HCT116 (cell line): Measurements from ENCODE around the gene DYNLT4. TPM values are rescaled to one million over a fixed set of nuclear protein-coding genes. Genes with fewer than 3 reads are reported as not detected.

Experiments used
- ATAC-seq: fragments of 200-7000 bp; cut with Tn5 transposase; 2 replicates; pipeline ENCODE4 v1.9.1; 2020; ENCODE audit warnings: mild to moderate bottlenecking, moderate library complexity
- BruUV-seq: library from RNA; stranded (reverse); fragments of 400-500 nt; replicated peaks from 2 replicates; lab custom pipeline; 2021; lab: Mats Ljungman, UMichigan
- CTCF ChIA-PET: fragments of 300-600 bp; sonication (Branson Sonifier 250); formaldehyde crosslinking; loops from one replicate; lab custom pipeline; 2021; ENCODE audit warnings: antibody characterized with exemption; lab: Charles Lee
- POLR2A ChIA-PET: fragments of 300-600, 350-600 bp; sonication (Branson Sonifier 250); formaldehyde crosslinking; loops from one replicate; lab custom pipeline; 2021; ENCODE audit warnings: antibody characterized with exemption; lab: Charles Lee
- RAD21 ChIA-PET, 2 experiments: fragments of 300-600 bp; sonication (Branson Sonifier 250); formaldehyde crosslinking; loops; one replicate each; lab custom pipeline; 2023; ENCODE audit warnings: low total read pairs in 2 of 2; ENCODE audit not compliant: uncharacterized antibody in 2 of 2, unreplicated experiment in 2 of 2, low non-redundant PET in 1 of 2; lab: Charles Lee
- DNase-seq: peaks from one replicate; pipeline ENCODE4 v3.0.0-alpha.2; 2010; ENCODE audit warnings: low read depth, low spot score
- H2AFZ ChIP-seq: fragments of 200-600 bp; shearing (Covaris generic), sonication (generic); 2 replicates; pipeline ENCODE4 v1.6.1; 2017; ENCODE audit warnings: low read depth, mixed run types, mixed read lengths, antibody characterized with exemption, low read length; ENCODE audit not compliant: poor library complexity, severe bottlenecking
- H3K27ac ChIP-seq: 2 replicates; pipeline ENCODE4 v1.5.1; 2012; ENCODE audit warnings: low read depth, low read length
- H3K27me3 ChIP-seq: fragments of 200-600 bp; sonication (generic); 2 replicates; pipeline ENCODE4 v1.6.1; 2016; ENCODE audit warnings: mixed run types, low read length, mixed read lengths; ENCODE audit not compliant: insufficient read depth
- H3K36me3 ChIP-seq, 2 experiments: fragments of 200-500 bp in 1 of 2; fragments of 200-600 bp in 1 of 2; sonication (Bioruptor generic) in 1 of 2; sonication (generic) in 1 of 2; 2 replicates each; pipeline versions ENCODE4 v1.5.1 to v1.6.1; 2014 to 2016; ENCODE audit warnings: low read length in 2 of 2, inconsistent platforms in 1 of 2, mixed read lengths in 1 of 2, mixed run types in 1 of 2; ENCODE audit not compliant: insufficient read depth in 2 of 2, control insufficient read depth in 1 of 2
- H3K4me1 ChIP-seq, 2 experiments: fragments of 200-600 bp in 1 of 2; sonication (generic) in 1 of 2; 2 replicates each; pipeline versions ENCODE4 v1.5.1 to v1.6.1; 2012 to 2017; ENCODE audit warnings: low read length in 2 of 2, inconsistent platforms in 1 of 2, mild to moderate bottlenecking in 1 of 2, mixed read lengths in 1 of 2, mixed run types in 1 of 2, moderate library complexity in 1 of 2; ENCODE audit not compliant: insufficient read depth in 2 of 2, control insufficient read depth in 1 of 2
- H3K4me2 ChIP-seq: fragments of 200-600 bp; sonication (generic); 2 replicates; pipeline ENCODE4 v1.6.1; 2017; ENCODE audit warnings: mixed run types, low read length, mixed read lengths
- H3K4me3 ChIP-seq, 2 experiments: fragments of 200-600 bp in 1 of 2; sonication (generic) in 1 of 2; replicated peaks in 1 of 2; 2 replicates each; pipeline ENCODE4 v1.5.1; 2011 to 2016; ENCODE audit warnings: low read length in 2 of 2, control low read depth in 1 of 2, low read depth in 1 of 2, mild to moderate bottlenecking in 1 of 2, mixed read lengths in 1 of 2, mixed run types in 1 of 2
- H3K79me2 ChIP-seq: fragments of 200-600 bp; sonication (generic); 2 replicates; pipeline ENCODE4 v1.6.1; 2017; ENCODE audit warnings: mild to moderate bottlenecking, mixed run types, low read length, moderate library complexity, mixed read lengths; ENCODE audit not compliant: insufficient read depth
- H3K9ac ChIP-seq: fragments of 200-600 bp; sonication (generic); 2 replicates; pipeline ENCODE4 v1.6.1; 2016; ENCODE audit warnings: low read length, mixed read lengths
- H3K9me2 ChIP-seq: fragments of 200-600 bp; sonication (generic), shearing (Covaris generic); 2 replicates; pipeline ENCODE4 v1.6.1; 2017; ENCODE audit warnings: mixed run types, mild to moderate bottlenecking, moderate library complexity; ENCODE audit not compliant: insufficient read depth
- H3K9me3 ChIP-seq, 2 experiments: fragments of 200-500 bp in 1 of 2; fragments of 200-600 bp in 1 of 2; sonication (Bioruptor generic) in 1 of 2; sonication (generic) in 1 of 2; 2 replicates each; pipeline ENCODE4 v1.6.1; 2014 to 2017; ENCODE audit warnings: low read length in 2 of 2, mixed read lengths in 2 of 2, inconsistent platforms in 1 of 2, low read depth in 1 of 2, mild to moderate bottlenecking in 1 of 2, mixed run types in 1 of 2, moderate library complexity in 1 of 2; ENCODE audit not compliant: control insufficient read depth in 1 of 2, insufficient read depth in 1 of 2
- H4K20me1 ChIP-seq: fragments of 200-600 bp; sonication (generic), shearing (Covaris generic); 2 replicates; pipeline ENCODE4 v1.6.1; 2017; ENCODE audit warnings: mixed run types, mild to moderate bottlenecking, moderate library complexity; ENCODE audit not compliant: insufficient read depth
- CBX3 ChIP-seq: IDR thresholded peaks from 2 replicates; pipeline ENCODE4 v1.6.1; 2012; ENCODE audit warnings: low read depth
- EGR1 ChIP-seq: IDR thresholded peaks from 2 replicates; pipeline ENCODE4 v1.6.1; 2012; ENCODE audit warnings: low read depth
- EZH2phosphoT487 ChIP-seq: fragments of 200-600 bp; IDR thresholded peaks from 2 replicates; pipeline ENCODE4 v1.6.1; 2018; ENCODE audit warnings: antibody characterized with exemption, borderline replicate concordance
- FOSL1 ChIP-seq: IDR thresholded peaks from 2 replicates; pipeline ENCODE4 v1.6.1; 2012; ENCODE audit warnings: low read depth
- JUND ChIP-seq: IDR thresholded peaks from 2 replicates; pipeline ENCODE4 v1.6.1; 2012
- POLR2A ChIP-seq: IDR thresholded peaks from 2 replicates; pipeline ENCODE4 v1.7.0; 2011; ENCODE audit warnings: borderline replicate concordance; ENCODE audit not compliant: insufficient read depth, insufficient read length; ENCODE audit errors: extremely low read depth
- RAD21 ChIP-seq: IDR thresholded peaks from 2 replicates; pipeline ENCODE4 v1.6.1; 2012; ENCODE audit warnings: low read depth, mild to moderate bottlenecking
- SIN3A ChIP-seq: IDR thresholded peaks from 2 replicates; pipeline ENCODE4 v1.6.1; 2012; ENCODE audit warnings: low read depth
- SRF ChIP-seq: IDR thresholded peaks from 2 replicates; pipeline ENCODE4 v1.6.1; 2012; ENCODE audit warnings: low read depth
- TCF7L2 ChIP-seq: IDR thresholded peaks from 2 replicates; pipeline ENCODE4 v1.7.0; 2011; ENCODE audit warnings: borderline replicate concordance, inconsistent platforms; ENCODE audit not compliant: insufficient read depth, insufficient read length; ENCODE audit errors: extremely low read depth
- YY1 ChIP-seq: IDR thresholded peaks from 2 replicates; pipeline ENCODE4 v1.6.1; 2011; ENCODE audit warnings: low read length, low read depth, moderate library complexity, mild to moderate bottlenecking; ENCODE audit not compliant: insufficient replicate concordance; ENCODE audit errors: extremely low read depth
- ZFX ChIP-seq: fragments of 450-650 bp; IDR thresholded peaks from 2 replicates; pipeline ENCODE4 v1.6.1; 2017
- ZNF274 ChIP-seq: fragments of 200-500 bp; sonication (Bioruptor generic); IDR thresholded peaks from 2 replicates; pipeline ENCODE4 v1.6.1; 2014; ENCODE audit warnings: mild to moderate bottlenecking, low read depth, low read length, inconsistent platforms
- intact Hi-C: fragments of 100-400 bp; cut with micrococcal nuclease; formaldehyde crosslinking; loops from 2 replicates; pipeline ENCODE4 v1.10.0; 2022
- total RNA-seq: library from RNA; stranded (reverse); gene quantifications from one replicate; pipeline ENCODE4 v1.2.1, GENCODE V29; 2021; ENCODE audit not compliant: unreplicated experiment
- TF ChIP-seq, protein P1 (sequence below): IDR thresholded peaks from 2 replicates; pipeline ENCODE4 v1.6.1; 2012; ENCODE audit warnings: low read depth
- TF ChIP-seq, protein P2 (sequence below): IDR thresholded peaks from 2 replicates; pipeline ENCODE4 v1.6.1; 2012
- TF ChIP-seq, protein P3 (sequence below), 3 experiments: fragments of 200-600 bp in 1 of 3; sonication (generic) in 1 of 3; IDR thresholded peaks in 2 of 3; conservative IDR thresholded peaks in 1 of 3; 2 replicates each; pipeline ENCODE4 v1.5.1; 2012 to 2017; ENCODE audit warnings: low read depth in 2 of 3, low read length in 2 of 3, antibody characterized with exemption in 1 of 3, borderline replicate concordance in 1 of 3, control low read depth in 1 of 3, mild to moderate bottlenecking in 1 of 3, mixed read lengths in 1 of 3, mixed run types in 1 of 3, moderate library complexity in 1 of 3; ENCODE audit not compliant: insufficient read depth in 1 of 3
- TF ChIP-seq, protein P4 (sequence below): IDR thresholded peaks from 2 replicates; pipeline ENCODE4 v1.6.1; 2012
- TF ChIP-seq, protein P5 (sequence below): IDR thresholded peaks from 2 replicates; pipeline ENCODE4 v1.6.1; 2011; ENCODE audit warnings: mild to moderate bottlenecking, low read length, moderate library complexity; ENCODE audit not compliant: insufficient replicate concordance; ENCODE audit errors: extremely low read depth

Gene DYNLT4
- total RNA-seq, 1 experiment from 2014 or later = 0.96 TPM

DNA sequence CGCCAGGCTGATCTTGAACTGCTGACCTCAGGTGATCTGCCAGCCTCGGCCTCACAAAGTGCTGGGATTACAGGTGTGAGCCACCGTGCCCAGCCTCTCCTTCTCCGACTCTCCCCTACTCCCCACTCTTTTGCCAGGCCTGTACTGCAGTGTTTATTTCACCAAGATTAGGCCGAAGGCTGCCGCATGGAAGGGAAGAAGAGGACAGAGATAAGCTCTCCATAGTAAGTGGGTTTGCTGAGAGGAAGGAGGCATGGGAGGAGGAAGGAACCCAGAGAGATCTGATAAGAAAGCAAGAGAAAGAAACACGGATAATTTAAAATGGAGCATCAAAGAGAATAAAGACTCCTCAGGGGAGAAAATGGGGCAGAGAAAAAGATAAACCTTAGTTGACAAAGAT is 27.2 kb upstream of the DYNLT4 start:
- DNase-seq = no peak
- Histone ChIP-seq H3K4me1 (peaks cover 0 to 10% of the 10 kb centered on the region in 2 experiments; a peak in 1 of 4 replicates), H3K4me2 (no peak overlapping the region), H3K9ac (no peak overlapping the region), H3K27me3 (no peaks in the 10 kb centered on the region), H3K9me2 (no peaks in the 10 kb centered on the region), H3K4me3 (no peak overlapping the region), H3K79me2 (no peaks in the 10 kb centered on the region), H2AFZ (no peak overlapping the region), H4K20me1 (no peaks in the 10 kb centered on the region), H3K9me3 (no peaks in the 10 kb centered on the region), H3K36me3 (no peaks in the 10 kb centered on the region), H3K27ac (no peak overlapping the region)
- ChIA-PET RAD21 (no interaction called here), POLR2A (no interaction called here), CTCF (interaction anchor here (1.6 kb wide), 1 partner anchor 180 kb away, joined by 3 read pairs; no protein-coding TSS in a partner anchor)
- ATAC-seq = no peak
- TF ChIP-seq, protein P1, sequence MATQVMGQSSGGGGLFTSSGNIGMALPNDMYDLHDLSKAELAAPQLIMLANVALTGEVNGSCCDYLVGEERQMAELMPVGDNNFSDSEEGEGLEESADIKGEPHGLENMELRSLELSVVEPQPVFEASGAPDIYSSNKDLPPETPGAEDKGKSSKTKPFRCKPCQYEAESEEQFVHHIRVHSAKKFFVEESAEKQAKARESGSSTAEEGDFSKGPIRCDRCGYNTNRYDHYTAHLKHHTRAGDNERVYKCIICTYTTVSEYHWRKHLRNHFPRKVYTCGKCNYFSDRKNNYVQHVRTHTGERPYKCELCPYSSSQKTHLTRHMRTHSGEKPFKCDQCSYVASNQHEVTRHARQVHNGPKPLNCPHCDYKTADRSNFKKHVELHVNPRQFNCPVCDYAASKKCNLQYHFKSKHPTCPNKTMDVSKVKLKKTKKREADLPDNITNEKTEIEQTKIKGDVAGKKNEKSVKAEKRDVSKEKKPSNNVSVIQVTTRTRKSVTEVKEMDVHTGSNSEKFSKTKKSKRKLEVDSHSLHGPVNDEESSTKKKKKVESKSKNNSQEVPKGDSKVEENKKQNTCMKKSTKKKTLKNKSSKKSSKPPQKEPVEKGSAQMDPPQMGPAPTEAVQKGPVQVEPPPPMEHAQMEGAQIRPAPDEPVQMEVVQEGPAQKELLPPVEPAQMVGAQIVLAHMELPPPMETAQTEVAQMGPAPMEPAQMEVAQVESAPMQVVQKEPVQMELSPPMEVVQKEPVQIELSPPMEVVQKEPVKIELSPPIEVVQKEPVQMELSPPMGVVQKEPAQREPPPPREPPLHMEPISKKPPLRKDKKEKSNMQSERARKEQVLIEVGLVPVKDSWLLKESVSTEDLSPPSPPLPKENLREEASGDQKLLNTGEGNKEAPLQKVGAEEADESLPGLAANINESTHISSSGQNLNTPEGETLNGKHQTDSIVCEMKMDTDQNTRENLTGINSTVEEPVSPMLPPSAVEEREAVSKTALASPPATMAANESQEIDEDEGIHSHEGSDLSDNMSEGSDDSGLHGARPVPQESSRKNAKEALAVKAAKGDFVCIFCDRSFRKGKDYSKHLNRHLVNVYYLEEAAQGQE = no peak
- TF ChIP-seq CBX3 = no peak
- no peak for TF ChIP-seq JUND
- no peak for TF ChIP-seq FOSL1
- no peak for TF ChIP-seq EZH2phosphoT487
- TF ChIP-seq RAD21 = no peak
- no peak for TF ChIP-seq POLR2A
- TF ChIP-seq, protein P2, sequence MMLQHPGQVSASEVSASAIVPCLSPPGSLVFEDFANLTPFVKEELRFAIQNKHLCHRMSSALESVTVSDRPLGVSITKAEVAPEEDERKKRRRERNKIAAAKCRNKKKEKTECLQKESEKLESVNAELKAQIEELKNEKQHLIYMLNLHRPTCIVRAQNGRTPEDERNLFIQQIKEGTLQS = no peak
- TF ChIP-seq SRF = no peak
- no peak for TF ChIP-seq YY1
- TF ChIP-seq SIN3A = no peak
- no peak for TF ChIP-seq EGR1
- TF ChIP-seq ZNF274 = no peak
- TF ChIP-seq ZFX = no peak
- TF ChIP-seq, protein P3, sequence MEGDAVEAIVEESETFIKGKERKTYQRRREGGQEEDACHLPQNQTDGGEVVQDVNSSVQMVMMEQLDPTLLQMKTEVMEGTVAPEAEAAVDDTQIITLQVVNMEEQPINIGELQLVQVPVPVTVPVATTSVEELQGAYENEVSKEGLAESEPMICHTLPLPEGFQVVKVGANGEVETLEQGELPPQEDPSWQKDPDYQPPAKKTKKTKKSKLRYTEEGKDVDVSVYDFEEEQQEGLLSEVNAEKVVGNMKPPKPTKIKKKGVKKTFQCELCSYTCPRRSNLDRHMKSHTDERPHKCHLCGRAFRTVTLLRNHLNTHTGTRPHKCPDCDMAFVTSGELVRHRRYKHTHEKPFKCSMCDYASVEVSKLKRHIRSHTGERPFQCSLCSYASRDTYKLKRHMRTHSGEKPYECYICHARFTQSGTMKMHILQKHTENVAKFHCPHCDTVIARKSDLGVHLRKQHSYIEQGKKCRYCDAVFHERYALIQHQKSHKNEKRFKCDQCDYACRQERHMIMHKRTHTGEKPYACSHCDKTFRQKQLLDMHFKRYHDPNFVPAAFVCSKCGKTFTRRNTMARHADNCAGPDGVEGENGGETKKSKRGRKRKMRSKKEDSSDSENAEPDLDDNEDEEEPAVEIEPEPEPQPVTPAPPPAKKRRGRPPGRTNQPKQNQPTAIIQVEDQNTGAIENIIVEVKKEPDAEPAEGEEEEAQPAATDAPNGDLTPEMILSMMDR (IDR thresholded peaks at IDR 0.05 in 2 of 3, conservative IDR thresholded peaks at IDR 0.05 in 1 of 3; ENCODE audit: borderline replicate concordance in 1 of 3, insufficient read depth in 1 of 3, low read depth in 2 of 3, low read length in 2 of 3) = no peak
- TF ChIP-seq, protein P4, sequence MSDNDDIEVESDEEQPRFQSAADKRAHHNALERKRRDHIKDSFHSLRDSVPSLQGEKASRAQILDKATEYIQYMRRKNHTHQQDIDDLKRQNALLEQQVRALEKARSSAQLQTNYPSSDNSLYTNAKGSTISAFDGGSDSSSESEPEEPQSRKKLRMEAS = no peak
- no peak for TF ChIP-seq TCF7L2
- TF ChIP-seq, protein P5, sequence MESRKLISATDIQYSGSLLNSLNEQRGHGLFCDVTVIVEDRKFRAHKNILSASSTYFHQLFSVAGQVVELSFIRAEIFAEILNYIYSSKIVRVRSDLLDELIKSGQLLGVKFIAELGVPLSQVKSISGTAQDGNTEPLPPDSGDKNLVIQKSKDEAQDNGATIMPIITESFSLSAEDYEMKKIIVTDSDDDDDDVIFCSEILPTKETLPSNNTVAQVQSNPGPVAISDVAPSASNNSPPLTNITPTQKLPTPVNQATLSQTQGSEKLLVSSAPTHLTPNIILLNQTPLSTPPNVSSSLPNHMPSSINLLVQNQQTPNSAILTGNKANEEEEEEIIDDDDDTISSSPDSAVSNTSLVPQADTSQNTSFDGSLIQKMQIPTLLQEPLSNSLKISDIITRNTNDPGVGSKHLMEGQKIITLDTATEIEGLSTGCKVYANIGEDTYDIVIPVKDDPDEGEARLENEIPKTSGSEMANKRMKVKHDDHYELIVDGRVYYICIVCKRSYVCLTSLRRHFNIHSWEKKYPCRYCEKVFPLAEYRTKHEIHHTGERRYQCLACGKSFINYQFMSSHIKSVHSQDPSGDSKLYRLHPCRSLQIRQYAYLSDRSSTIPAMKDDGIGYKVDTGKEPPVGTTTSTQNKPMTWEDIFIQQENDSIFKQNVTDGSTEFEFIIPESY = no peak
- intact Hi-C loops = loop anchor here (2.0 kb wide), 1 partner anchor 466 kb away; no protein-coding TSS in a partner anchor
- BruUV-seq = no TSS peak
